Astrocyte of the spinal cord (primary cell): ENCODE measurements around the gene ACADS.

Experiments used
- DNase-seq: peaks from one replicate; pipeline ENCODE4 v3.0.0; 2011; ENCODE audit warnings: low read depth, low spot score
- H3K4me3 ChIP-seq: 2 replicates; pipeline ENCODE4 v1.5.1; 2011; ENCODE audit warnings: low read depth, mild to moderate bottlenecking, low read length, moderate library complexity
- in situ Hi-C: cut with HindIII; loops from 2 replicates; pipeline ENCODE4 v1.10.0; 2017; ENCODE audit warnings: low sequenced_read_pairs
- TF ChIP-seq, protein P1 (sequence below): IDR thresholded peaks from 2 replicates; pipeline ENCODE4 v1.5.1; 2012; ENCODE audit warnings: low read depth, mild to moderate bottlenecking, low read length, inconsistent platforms

ACADS gene

DNA sequence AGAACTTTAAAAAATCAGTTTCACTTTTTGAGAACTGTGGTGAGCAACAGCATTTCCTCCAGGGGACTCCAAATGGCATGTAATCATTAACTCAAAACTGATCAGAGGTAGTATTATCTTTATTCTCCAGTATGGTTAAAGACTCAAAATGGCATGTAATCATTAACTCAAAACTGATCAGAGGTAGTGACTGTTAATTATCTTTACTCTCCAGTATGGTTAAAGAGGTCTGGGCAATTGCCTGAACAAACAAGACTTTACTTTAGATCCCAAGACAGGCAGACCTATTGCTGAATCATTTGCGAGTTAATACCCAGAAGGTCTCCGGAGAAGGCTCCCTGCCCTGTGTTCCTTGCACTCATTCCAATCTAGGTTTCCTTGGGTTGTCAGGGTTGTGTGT lies 6.6 kb upstream of the ACADS start:
- H3K4me3 ChIP-seq: no peak overlapping the region
- in situ Hi-C loops: no loop called here
- DNase-seq: no peak
- TF ChIP-seq, protein P1, sequence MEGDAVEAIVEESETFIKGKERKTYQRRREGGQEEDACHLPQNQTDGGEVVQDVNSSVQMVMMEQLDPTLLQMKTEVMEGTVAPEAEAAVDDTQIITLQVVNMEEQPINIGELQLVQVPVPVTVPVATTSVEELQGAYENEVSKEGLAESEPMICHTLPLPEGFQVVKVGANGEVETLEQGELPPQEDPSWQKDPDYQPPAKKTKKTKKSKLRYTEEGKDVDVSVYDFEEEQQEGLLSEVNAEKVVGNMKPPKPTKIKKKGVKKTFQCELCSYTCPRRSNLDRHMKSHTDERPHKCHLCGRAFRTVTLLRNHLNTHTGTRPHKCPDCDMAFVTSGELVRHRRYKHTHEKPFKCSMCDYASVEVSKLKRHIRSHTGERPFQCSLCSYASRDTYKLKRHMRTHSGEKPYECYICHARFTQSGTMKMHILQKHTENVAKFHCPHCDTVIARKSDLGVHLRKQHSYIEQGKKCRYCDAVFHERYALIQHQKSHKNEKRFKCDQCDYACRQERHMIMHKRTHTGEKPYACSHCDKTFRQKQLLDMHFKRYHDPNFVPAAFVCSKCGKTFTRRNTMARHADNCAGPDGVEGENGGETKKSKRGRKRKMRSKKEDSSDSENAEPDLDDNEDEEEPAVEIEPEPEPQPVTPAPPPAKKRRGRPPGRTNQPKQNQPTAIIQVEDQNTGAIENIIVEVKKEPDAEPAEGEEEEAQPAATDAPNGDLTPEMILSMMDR: no peak

GRCh38 chr12:120719496-120720233 lies 6.0 kb upstream of the ACADS start:
- no peak for DNase-seq
- H3K4me3 ChIP-seq: no peak overlapping the region
- TF ChIP-seq, protein P1: no peak
- in situ Hi-C loops: no loop called here

DNA sequence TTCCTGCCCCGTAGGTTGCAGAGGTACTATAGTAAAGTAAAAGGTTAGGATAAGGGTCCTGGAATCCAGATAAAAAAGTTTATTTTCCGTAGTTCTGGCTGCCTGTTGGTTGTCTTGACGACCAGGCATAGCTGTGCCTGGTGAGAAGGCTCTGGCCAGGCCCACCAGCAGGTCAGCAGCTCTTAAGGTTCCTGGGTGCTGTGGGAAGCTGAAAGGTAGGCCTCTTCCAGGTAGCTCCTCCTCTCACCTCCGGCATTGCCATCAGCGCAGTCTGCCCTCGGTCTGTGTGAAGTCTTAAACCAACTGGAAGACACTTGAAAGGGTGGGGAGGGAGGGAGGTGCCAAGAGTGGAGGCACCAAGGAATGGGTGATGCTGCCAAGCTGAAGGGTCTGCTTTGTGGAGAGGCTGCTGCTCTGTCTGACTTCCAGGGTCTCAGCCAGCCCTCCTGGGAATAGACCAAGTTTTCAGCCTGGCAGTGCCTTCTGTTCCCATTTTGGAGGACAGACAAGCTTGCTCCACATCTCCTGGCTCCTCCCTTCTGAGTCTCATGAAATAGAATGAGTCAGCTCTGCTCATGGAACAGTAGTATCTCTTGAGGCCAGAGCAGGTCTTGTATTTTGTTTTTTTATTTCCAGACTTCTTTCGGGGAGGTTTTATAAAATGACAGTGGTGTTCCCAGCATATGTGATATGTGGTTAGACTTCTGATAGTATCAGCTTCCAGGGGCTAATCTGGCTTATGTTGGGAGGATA lies 5.2 kb upstream of the ACADS start:
- H3K4me3 ChIP-seq: no peak overlapping the region
- in situ Hi-C loops: no loop called here
- TF ChIP-seq, protein P1: no peak
- peak; percentile 58 for DNase-seq

GRCh38 chr12:120720987-120721801 lies 4.4 kb upstream of the ACADS start:
- DNase-seq: no peak
- H3K4me3 ChIP-seq: no peak overlapping the region
- TF ChIP-seq, protein P1: no peak
- in situ Hi-C loops: no loop called here

DNA sequence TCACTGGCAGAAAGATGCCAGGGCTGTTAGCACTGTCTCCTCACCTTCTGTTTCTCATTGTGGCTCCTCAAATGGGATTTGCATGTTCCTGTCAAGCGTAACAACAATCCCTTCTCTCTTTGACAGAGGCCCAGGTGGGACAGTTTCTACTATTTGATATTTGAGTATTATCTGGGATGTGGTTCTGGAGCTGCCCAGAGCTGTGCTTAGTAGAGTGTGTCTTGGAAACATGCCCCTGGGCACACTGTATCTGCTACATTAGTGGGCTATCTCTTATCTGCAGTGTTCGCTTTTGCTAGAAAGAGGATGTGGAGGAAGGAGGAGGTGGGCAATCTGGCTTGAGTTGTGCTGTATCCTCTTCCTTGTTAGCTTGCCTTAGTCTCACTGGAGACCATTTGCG lies 3.8 kb upstream of the ACADS start:
- H3K4me3 ChIP-seq: no peak overlapping the region
- DNase-seq: no peak
- in situ Hi-C loops: no loop called here
- TF ChIP-seq, protein P1: no peak

DNA sequence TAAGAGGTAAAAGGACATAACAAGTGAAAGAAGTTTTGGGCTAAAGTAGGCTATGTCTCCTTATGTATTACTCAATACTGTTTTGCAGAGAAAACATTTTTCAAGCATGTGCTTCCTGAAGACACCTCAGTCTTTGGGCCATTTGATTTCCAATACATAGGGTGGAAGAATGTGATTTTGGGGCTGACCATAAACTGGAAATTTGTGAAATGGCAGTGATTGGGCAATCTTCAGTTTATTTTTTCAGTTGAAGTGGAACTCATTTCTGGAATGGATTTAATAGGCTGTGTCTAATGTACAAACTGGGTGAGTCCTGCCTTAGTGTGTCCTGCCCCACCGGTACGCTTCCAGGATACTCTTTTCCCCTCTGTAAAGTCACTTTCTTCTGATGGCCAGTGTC lies 2.8 kb upstream of the ACADS start:
- TF ChIP-seq, protein P1: no peak
- DNase-seq: no peak
- H3K4me3 ChIP-seq: no peak overlapping the region
- in situ Hi-C loops: no loop called here
